Measurements from ENCODE around the gene EDEM1. TPM values are rescaled to one million over a fixed set of nuclear protein-coding genes. Genes with fewer than 3 reads are reported as not detected.

The EDEM1 gene
- total and polyA plus RNA-seq, 2 experiments from 2014 or later, result 5.0 to 51.6 TPM

DNA sequence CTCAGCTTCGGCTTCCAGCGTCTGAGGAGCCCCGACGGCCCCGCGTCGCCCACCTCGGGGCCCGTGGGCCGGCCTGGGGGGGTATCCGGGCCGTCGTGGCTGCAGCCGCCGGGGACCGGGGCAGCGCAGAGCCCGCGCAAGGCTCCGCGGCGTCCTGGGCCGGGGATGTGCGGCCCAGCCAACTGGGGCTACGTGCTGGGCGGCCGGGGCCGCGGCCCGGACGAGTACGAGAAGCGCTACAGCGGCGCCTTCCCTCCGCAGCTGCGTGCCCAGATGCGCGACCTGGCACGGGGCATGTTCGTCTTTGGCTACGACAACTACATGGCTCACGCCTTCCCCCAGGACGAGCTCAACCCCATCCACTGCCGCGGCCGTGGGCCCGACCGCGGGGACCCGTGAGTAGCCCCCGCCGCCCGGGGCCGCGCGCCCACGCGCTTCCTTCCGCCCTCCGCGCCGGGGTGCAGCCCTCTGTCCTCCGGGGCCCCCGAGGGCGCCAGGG is 462 bp downstream of the EDEM1 start:
- Histone ChIP-seq H3K36me3 (no peaks in the 10 kb centered on the region), H3K9me3 (ENCODE audit: low read depth) (no peaks in the 10 kb centered on the region), H3K4me3 (peak overlapping the region; percentile 92), H3K4me1 (ENCODE audit: low read depth) (peaks cover 15% of the 10 kb centered on the region), H3K27ac (peak overlapping the region; percentile 67), H3K27me3 (peaks cover 4% of the 10 kb centered on the region)
- peak; percentile 46 to 57 for DNase-seq (ENCODE audit: low read depth in 1 of 2, low spot score in 1 of 2)
- no peak for TF ChIP-seq CTCF (IDR thresholded peaks at IDR 0.05; ENCODE audit: low read depth, low read length)

DNA sequence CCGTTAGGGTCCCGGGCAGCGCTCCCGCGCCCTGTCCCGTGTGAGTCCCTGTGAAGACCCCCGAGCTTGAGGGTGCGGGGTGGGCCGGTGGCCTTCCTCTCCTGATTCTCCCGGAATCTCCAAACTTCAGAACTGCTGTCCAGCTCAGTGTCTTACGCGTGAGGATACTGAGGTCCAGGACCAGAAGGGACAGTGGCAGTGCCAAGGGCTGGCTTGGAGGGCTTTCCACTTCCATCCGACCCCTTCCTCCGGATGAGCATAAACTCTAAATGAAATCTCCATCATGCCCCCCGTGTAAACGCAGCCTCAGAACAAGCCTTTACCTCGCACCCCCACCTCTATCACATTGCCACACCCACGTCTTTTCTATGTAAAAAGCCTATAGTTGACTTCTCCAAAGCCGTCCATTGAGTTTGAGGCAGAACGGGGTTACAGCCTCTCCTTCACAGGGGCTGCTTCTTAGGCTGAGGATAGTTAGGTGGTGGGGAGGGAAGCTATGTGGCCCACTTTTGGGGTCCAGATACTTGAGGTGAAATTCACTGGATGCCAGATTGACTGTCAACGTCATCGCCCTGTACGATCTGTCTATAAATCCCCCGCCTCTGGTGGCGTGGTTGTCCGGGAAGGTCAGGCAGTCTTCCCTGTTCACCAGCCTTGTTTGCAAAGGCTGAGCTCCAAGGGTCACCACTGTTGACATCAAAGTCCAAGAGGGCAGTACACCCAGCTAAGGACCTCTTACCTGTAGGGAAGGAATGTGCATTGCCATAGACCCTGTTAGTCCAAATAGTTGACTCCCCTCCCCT is 1.1 kb downstream of the EDEM1 start:
- no peaks in the 10 kb centered on the region for H3K9me3 ChIP-seq (ENCODE audit: low read depth)
- no peak overlapping the region for H3K27ac ChIP-seq
- peaks cover 4% of the 10 kb centered on the region for H3K27me3 ChIP-seq
- DNase-seq (ENCODE audit: low read depth in 1 of 2, low spot score in 1 of 2), result peak; percentile 27 to 49
- no peaks in the 10 kb centered on the region for H3K36me3 ChIP-seq
- H3K4me3 ChIP-seq, result peak overlapping the region; percentile 92
- no peak for TF ChIP-seq CTCF (IDR thresholded peaks at IDR 0.05; ENCODE audit: low read depth, low read length)
- H3K4me1 ChIP-seq (ENCODE audit: low read depth), result peaks cover 10% of the 10 kb centered on the region

- peaks cover 10% of the 10 kb centered on the region for H3K4me1 ChIP-seq (ENCODE audit: low read depth)
- no peak for TF ChIP-seq CTCF (IDR thresholded peaks at IDR 0.05; ENCODE audit: low read depth, low read length)
- H3K27me3 ChIP-seq, result peaks cover 4% of the 10 kb centered on the region
- no peak for DNase-seq (ENCODE audit: low read depth in 1 of 2, low spot score in 1 of 2)
- no peaks in the 10 kb centered on the region for H3K36me3 ChIP-seq
- H3K9me3 ChIP-seq (ENCODE audit: low read depth), result no peaks in the 10 kb centered on the region
- H3K27ac ChIP-seq, result no peak overlapping the region
- no peak overlapping the region for H3K4me3 ChIP-seq
These were observed 2.8 kb downstream of the EDEM1 start for GRCh38 chr3:5190147-5190791.

- TF ChIP-seq CTCF (IDR thresholded peaks at IDR 0.05; ENCODE audit: low read depth, low read length), result no peak
- Histone ChIP-seq H3K4me1 (ENCODE audit: low read depth) (peaks cover 10% of the 10 kb centered on the region), H3K27me3 (peaks cover 4% of the 10 kb centered on the region), H3K27ac (no peak overlapping the region), H3K4me3 (no peak overlapping the region), H3K36me3 (no peaks in the 10 kb centered on the region), H3K9me3 (ENCODE audit: low read depth) (no peaks in the 10 kb centered on the region)
- DNase-seq (ENCODE audit: low read depth in 1 of 2, low spot score in 1 of 2), result no peak
These were observed 4.2 kb downstream of the EDEM1 start for GRCh38 chr3:5191555-5192304.

DNA sequence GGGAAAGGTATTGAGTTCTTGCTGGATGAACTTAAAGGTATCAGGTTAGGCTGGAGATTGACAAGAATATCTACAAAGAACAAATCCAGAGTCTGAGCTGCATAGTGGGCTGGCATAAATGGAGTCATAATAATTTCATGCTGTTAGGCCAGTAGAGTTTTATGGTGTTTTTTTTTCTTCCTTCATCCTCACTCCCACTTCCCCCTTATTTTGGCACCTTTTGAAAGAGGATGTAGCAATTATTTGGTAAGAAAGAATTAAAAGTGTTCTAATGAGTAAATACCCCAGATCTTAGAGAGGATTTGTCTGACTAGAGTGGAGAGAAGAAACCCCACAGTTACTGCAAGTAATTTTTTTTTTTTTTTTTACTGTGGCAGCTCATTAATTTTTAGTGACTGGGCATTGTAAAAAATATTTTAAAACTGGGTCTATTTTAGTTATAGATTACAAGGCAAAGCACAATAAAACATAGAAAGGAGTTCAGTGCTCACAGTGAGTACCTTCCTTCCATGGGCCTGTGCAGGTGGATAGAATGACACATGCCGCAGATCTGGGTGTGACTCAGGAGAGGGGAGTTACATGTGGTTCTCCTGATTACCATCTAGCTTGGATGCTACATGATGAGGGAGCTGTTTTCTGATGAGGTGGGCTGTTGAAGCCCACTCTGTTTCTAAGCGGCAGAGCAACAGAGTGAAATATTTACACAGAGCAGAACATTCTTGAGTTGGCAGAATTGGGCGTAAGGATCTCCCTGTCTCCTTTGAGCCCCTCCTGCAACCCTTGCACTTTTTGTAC is 5.3 kb downstream of the EDEM1 start:
- no peaks in the 10 kb centered on the region for H3K9me3 ChIP-seq (ENCODE audit: low read depth)
- no peak overlapping the region for H3K4me3 ChIP-seq
- peaks cover 10% of the 10 kb centered on the region for H3K4me1 ChIP-seq (ENCODE audit: low read depth)
- no peak for TF ChIP-seq CTCF (IDR thresholded peaks at IDR 0.05; ENCODE audit: low read depth, low read length)
- H3K27me3 ChIP-seq, result no peaks in the 10 kb centered on the region
- H3K36me3 ChIP-seq, result no peaks in the 10 kb centered on the region
- no peak overlapping the region for H3K27ac ChIP-seq
- no peak for DNase-seq (ENCODE audit: low read depth in 1 of 2, low spot score in 1 of 2)
